ENCODE measurements around the gene ACSL5.
"Not testable (repeated sequence)": the region's sequence is repeated elsewhere in the genome, so short reads cannot be mapped to it uniquely, and the experiment has no call there.

The ACSL5 gene

GRCh38 chr10:112406806-112407205 lies 32.9 kb downstream of the ACSL5 start:
- not testable (repeated sequence) for DNase-seq (ENCODE audit: low read depth in 2 of 3, low spot score in 1 of 3)

GRCh38 chr10:112407696-112408095 lies 33.8 kb downstream of the ACSL5 start:
- DNase-seq (ENCODE audit: low read depth in 2 of 3, low spot score in 1 of 3), result no peak

- no peak for DNase-seq (ENCODE audit: low read depth in 2 of 3, low spot score in 1 of 3)
Measured at GRCh38 chr10:112409299-112409698, 35.4 kb downstream of the ACSL5 start.

GRCh38 chr10:112409755-112410154 lies 35.8 kb downstream of the ACSL5 start:
- DNase-seq (ENCODE audit: low read depth in 2 of 3, low spot score in 1 of 3), result no peak

- DNase-seq (ENCODE audit: low read depth in 2 of 3, low spot score in 1 of 3), result no peak
Measured at GRCh38 chr10:112412696-112413095, 38.8 kb downstream of the ACSL5 start.

DNA sequence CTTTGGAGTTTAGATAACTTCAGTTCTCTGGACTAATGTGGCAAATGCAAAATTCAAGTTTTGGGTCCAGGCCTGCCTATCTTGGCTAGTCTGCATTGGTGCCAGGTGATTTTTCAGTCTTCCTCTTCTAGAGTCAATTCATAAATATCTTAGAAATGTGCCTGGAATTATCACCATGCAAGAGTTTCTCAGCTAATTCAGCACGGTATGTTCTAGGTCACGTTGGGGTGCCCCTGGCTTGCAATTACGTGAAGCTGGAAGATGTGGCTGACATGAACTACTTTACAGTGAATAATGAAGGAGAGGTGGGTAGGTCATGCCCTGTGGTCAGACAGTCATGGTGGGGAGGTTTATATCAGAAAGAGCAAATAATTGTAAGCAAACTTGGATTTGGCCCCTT lies 47.8 kb downstream of the ACSL5 start:
- no peak for DNase-seq (ENCODE audit: low read depth in 2 of 3, low spot score in 1 of 3)

DNA sequence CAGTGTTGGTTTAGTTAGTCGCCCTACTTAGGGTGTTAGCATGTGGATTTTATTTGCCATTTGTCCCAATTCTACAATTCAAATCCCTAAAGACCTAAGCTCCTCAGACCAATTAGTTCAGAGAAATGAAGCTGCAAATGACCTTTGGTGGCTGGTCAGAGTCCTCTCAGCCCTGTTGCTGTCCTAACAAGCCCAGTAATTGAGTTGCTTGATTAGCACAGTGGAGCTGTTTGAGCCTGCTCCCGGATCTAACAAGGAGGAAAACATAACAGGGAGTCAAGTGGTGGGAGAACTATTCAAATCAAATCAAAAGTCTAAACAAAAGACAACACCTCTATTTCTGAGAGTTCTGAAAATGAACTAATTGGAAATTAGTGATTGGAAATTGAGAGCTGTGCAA lies 50.7 kb downstream of the ACSL5 start:
- no peak for DNase-seq (ENCODE audit: low read depth in 2 of 3, low spot score in 1 of 3)

DNA sequence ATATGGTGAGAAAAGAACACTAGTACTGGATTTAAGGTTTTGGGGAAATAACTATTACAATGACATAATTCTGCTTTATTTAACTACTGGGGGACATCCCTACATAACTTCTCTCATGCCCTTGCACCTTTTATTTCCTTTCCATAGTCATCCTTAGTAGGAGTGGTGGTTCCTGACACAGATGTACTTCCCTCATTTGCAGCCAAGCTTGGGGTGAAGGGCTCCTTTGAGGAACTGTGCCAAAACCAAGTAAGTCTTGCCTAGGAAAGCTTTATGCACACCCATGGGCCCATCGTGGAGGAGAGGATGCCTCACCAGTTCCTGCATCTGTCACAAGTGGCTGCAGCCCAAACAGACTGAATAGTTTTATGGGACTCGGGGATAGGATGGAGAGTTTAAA lies 52.2 kb downstream of the ACSL5 start:
- no peak for DNase-seq (ENCODE audit: low read depth in 2 of 3, low spot score in 1 of 3)

DNA sequence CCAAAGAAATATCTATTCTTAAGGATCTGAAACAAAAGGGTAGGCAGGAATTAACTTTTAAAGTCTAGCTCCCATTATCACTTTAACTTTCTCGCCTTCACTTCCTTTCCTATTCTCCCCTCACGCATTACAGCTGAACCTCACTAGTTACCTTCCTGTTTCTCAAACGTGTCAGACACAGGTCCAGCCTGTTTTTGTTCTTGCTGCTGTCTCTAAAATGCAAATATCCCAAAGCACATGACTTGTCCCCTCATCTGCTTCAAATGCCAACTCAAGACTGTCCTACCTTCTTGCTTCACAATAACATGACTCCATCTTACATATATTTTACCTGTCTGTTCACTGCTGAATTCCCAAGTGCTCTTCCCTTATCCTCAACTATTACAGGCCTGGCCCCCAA lies 55.2 kb downstream of the ACSL5 start:
- no peak for DNase-seq (ENCODE audit: low read depth in 2 of 3, low spot score in 1 of 3)

GRCh38 chr10:112429654-112430230 lies 55.8 kb downstream of the ACSL5 start:
- no peak for DNase-seq (ENCODE audit: low read depth in 2 of 3, low spot score in 1 of 3)

GRCh38 chr10:112433136-112433535 lies 59.2 kb downstream of the ACSL5 start:
- DNase-seq (ENCODE audit: low read depth in 2 of 3, low spot score in 1 of 3), result no peak

- no peak for DNase-seq (ENCODE audit: low read depth in 2 of 3, low spot score in 1 of 3)
Measured at GRCh38 chr10:112434988-112435619, 61.2 kb downstream of the ACSL5 start.

DNA sequence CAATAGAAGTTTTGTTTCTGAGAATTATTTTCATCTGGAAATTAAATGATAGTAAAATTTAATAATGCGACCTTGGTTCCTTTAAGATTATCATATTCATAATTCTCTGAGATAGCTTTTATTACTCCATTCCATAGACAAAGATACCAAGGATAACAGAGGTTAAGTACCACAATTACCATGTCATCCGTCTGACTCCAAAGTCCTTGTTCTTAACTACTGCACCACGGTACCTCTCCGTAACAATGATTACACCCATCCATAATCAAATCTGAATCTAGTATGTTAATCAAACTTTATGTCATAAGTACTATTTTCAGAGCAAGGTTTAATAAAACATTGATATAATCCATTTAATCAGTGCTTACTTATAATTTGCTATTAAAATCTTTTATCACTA lies 64.4 kb downstream of the ACSL5 start:
- DNase-seq (ENCODE audit: low read depth in 2 of 3, low spot score in 1 of 3), result no peak

DNA sequence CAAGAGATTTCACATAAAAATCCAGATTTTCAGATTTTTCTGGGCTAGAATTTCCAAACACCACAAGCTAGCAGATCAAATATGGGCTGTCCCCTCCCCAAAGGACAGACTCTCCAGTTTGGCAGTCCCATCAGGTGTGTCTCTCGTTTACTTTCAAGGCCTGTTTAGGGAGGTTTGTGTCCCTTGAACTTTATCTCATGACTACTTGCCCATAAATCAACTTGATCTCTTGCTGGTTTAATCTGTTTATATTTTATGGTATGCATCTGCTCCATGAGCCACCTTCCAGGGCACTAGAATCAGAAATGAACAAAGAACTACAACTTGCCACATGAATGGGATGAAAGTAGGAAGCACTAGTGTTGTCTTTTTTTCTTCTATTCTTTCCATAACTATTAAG lies 67.6 kb downstream of the ACSL5 start:
- no peak for DNase-seq (ENCODE audit: low read depth in 2 of 3, low spot score in 1 of 3)

- no peak for DNase-seq (ENCODE audit: low read depth in 2 of 3, low spot score in 1 of 3)
Measured at GRCh38 chr10:112442063-112442462, 68.1 kb downstream of the ACSL5 start.

DNA sequence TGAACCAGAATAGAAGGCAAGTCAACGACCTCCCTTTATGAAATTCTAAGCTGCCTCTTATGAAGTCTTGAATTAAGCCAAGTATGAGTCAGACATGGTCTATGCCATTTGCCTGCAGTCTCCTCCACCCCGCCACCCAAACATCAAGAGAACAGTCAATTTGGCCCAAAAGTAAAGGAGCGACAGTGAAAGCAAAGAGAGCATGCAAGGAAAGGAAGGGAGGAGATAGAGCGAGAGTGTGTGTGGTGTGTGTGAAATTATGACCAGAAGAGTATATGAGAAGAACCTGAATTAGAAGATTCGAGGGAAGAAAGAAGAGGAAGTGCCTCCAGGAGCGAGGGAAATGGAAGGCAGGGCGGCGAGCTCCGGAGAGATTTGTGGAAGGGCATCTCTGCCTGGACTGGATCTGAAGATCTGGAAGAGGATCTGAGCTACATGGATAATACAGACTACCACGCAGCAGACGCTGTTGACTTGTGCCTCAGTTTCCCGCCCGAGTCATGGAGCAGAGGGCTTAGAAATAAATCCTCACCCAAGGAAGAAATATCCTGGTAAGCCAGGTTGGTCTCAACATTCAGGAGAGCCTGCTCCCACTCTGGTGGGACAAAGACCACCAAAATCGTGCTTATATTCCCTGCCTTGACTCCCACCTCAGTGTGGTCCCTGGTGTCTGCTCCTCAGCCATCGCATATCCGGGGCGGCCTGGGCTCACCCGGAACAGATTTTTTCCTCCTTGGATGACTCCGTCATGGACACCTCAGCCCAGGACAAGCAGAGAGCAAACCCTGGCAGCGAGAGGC lies 72.3 kb downstream of the ACSL5 start:
- peak in 1 of 3 donors; percentile 15 for DNase-seq (ENCODE audit: low read depth in 2 of 3, low spot score in 1 of 3)

GRCh38 chr10:112446855-112447619 lies 73.1 kb downstream of the ACSL5 start, which contains the start of the genes VTI1A and ZDHHC6:
VTI1A (plus strand) TSS chr10:112447215; CDS start chr10:112447374, 159 bp downstream.
ZDHHC6 (minus strand) TSS chr10:112446914; CDS start chr10:112445436, 1,478 bp downstream.
- DNase-seq (ENCODE audit: low read depth in 2 of 3, low spot score in 1 of 3), result peak; percentile 68 to 75 (median 74)

DNA sequence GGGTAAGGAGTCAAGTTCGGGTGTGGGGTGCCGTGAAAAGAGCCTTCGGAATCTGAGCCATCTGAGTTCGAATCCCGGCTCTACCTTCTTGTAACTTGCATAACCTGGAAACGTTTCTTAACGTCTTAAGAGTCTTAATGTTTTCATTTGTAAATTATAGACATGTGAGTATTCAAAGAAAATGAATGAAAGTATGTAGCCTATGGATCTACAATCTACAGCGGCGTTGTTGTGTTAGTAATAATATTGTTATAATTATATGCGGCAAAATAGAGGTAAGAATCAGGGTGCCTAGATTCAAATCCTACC lies 73.7 kb downstream of the ACSL5 start:
- no peak for DNase-seq (ENCODE audit: low read depth in 2 of 3, low spot score in 1 of 3)

DNA sequence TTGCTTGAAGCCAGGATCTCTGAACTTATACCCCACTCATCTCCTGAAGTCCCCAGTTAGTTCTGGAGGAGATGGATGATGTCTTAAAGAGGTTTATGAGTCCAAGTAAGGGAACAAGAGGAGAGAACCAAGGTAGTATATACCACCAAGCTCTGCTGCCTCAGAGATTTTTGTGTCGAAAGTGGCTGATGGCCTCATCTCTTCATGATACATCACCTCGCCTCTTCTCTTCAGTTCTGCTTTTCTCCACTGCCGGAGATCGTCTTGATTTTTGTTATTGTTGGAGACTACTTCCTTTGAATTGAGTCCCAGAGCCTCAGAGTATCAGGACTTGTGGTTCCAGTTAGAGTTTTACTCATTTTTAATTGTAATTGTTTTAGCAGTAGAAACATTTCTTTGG lies 75.0 kb downstream of the ACSL5 start:
- DNase-seq (ENCODE audit: low read depth in 2 of 3, low spot score in 1 of 3), result no peak

GRCh38 chr10:112454910-112455779 lies 81.2 kb downstream of the ACSL5 start:
- DNase-seq (ENCODE audit: low read depth in 2 of 3, low spot score in 1 of 3), result no peak

GRCh38 chr10:112456533-112456932 lies 82.6 kb downstream of the ACSL5 start:
- DNase-seq (ENCODE audit: low read depth in 2 of 3, low spot score in 1 of 3), result no peak
